H1 (cell line): Measurements from ENCODE around the gene WDR49. TPM values are rescaled to one million over a fixed set of nuclear protein-coding genes. Genes with fewer than 3 reads are reported as not detected.

ENCODE experiments used
- CTCF ChIA-PET: fragments of 300-600 bp; sonication (Branson Sonifier 250); formaldehyde crosslinking; loops from one replicate; lab custom pipeline; 2021; ENCODE audit not compliant: partially characterized antibody; lab: Charles Lee
- POLR2A ChIA-PET: fragments of 300-600 bp; sonication (Branson Sonifier 250); formaldehyde crosslinking; loops from one replicate; lab custom pipeline; 2021; ENCODE audit warnings: inconsistent platforms; ENCODE audit not compliant: partially characterized antibody; lab: Charles Lee
- DNase-seq, 2 experiments: peaks; one replicate each; pipeline versions ENCODE4 v3.0.0 to v3.0.0-alpha.2; 2010 to 2022; ENCODE audit warnings: low spot score in 2 of 2, low read depth in 1 of 2, mixed read lengths in 1 of 2
- FAIRE-seq: peaks from 2 replicates; lab custom pipeline; 2011; peaks lifted over from hg19 to GRCh38; lab: Jason Lieb, UNC
- H2AFZ ChIP-seq: 2 replicates; pipeline ENCODE4 v1.8.1; 2012; ENCODE audit warnings: low read length, inconsistent platforms
- H2AK5ac ChIP-seq: 2 replicates; pipeline ENCODE4 v1.6.1; 2013; ENCODE audit warnings: low read depth, low read length
- H2BK120ac ChIP-seq: replicated peaks from 2 replicates; pipeline ENCODE3; 2013; ENCODE audit warnings: low read depth, low read length, inconsistent platforms
- H2BK12ac ChIP-seq: 2 replicates; pipeline ENCODE4 v1.6.1; 2013; ENCODE audit warnings: low read depth, low read length
- H2BK15ac ChIP-seq: 2 replicates; pipeline ENCODE4 v1.6.1; 2013; ENCODE audit warnings: low read length
- H2BK20ac ChIP-seq: 2 replicates; pipeline ENCODE4 v1.6.1; 2013; ENCODE audit warnings: low read length
- H2BK5ac ChIP-seq: 2 replicates; pipeline ENCODE4 v1.6.1; 2013; ENCODE audit warnings: low read depth, low read length
- H3K14ac ChIP-seq: 2 replicates; pipeline ENCODE4 v1.6.1; 2013; ENCODE audit warnings: inconsistent platforms; ENCODE audit not compliant: insufficient read length
- H3K18ac ChIP-seq: 2 replicates; pipeline ENCODE4 v1.6.1; 2013; ENCODE audit warnings: low read length; ENCODE audit errors: extremely low read depth
- H3K23ac ChIP-seq: 2 replicates; pipeline ENCODE4 v1.6.1; 2013; ENCODE audit warnings: inconsistent platforms; ENCODE audit not compliant: insufficient read length
- H3K23me2 ChIP-seq: 2 replicates; pipeline ENCODE4 v1.6.1; 2013; ENCODE audit warnings: low read depth, low read length
- H3K27ac ChIP-seq: 2 replicates; pipeline ENCODE4 v1.6.1; 2011; ENCODE audit warnings: low read depth, low read length, inconsistent platforms
- H3K27me3 ChIP-seq, 4 experiments: replicated peaks in 1 of 4; 1 replicate in 1 of 4; 2 replicates in 3 of 4; pipeline versions ENCODE4 v1.6.1 to v1.8.1; 2011 to 2013; ENCODE audit warnings: low read length in 3 of 4, mild to moderate bottlenecking in 3 of 4, inconsistent platforms in 2 of 4, mixed read lengths in 2 of 4, moderate library complexity in 1 of 4; ENCODE audit not compliant: control insufficient read depth in 3 of 4, insufficient read depth in 3 of 4; ENCODE audit errors: extremely low read depth in 1 of 4
- H3K36me3 ChIP-seq, 4 experiments: 2 replicates each; pipeline versions ENCODE4 v1.6.1 to v1.8.1; 2011 to 2013; ENCODE audit warnings: mild to moderate bottlenecking in 4 of 4, low read length in 3 of 4, moderate library complexity in 2 of 4, control low read depth in 1 of 4, inconsistent platforms in 1 of 4; ENCODE audit not compliant: insufficient read depth in 4 of 4, control insufficient read depth in 2 of 4
- H3K4ac ChIP-seq: replicated peaks from 2 replicates; pipeline ENCODE3; 2013; ENCODE audit warnings: low read length, low read depth, mixed read lengths, inconsistent platforms; ENCODE audit not compliant: insufficient read length
- H3K4me1 ChIP-seq, 4 experiments: replicated peaks in 1 of 4; 1 replicate in 1 of 4; 2 replicates in 3 of 4; pipeline versions ENCODE4 v1.6.1 to v1.8.1; 2011 to 2013; ENCODE audit warnings: low read length in 3 of 4, inconsistent platforms in 2 of 4, mixed read lengths in 1 of 4; ENCODE audit not compliant: insufficient read depth in 4 of 4, control insufficient read depth in 3 of 4
- H3K4me2 ChIP-seq, 2 experiments: 2 replicates each; pipeline versions ENCODE4 v1.6.1 to v1.8.1; 2011 to 2013; ENCODE audit warnings: low read depth in 2 of 2, low read length in 2 of 2, control low read depth in 1 of 2, inconsistent platforms in 1 of 2, mild to moderate bottlenecking in 1 of 2; ENCODE audit not compliant: insufficient read depth in 1 of 2
- H3K4me3 ChIP-seq, 4 experiments: fragments of 200-600, 300-600 bp in 1 of 4; sonication (generic), shearing (Covaris generic), sonication (Bioruptor Twin) in 1 of 4; 2 replicates each; pipeline versions ENCODE4 v1.5.1 to v1.8.1; 2011 to 2016; ENCODE audit warnings: low read length in 4 of 4, low read depth in 3 of 4, control low read depth in 2 of 4, inconsistent platforms in 2 of 4, mild to moderate bottlenecking in 2 of 4, mixed read lengths in 1 of 4, moderate library complexity in 1 of 4; ENCODE audit not compliant: insufficient read depth in 2 of 4; ENCODE audit errors: extremely low read depth in 1 of 4
- H3K56ac ChIP-seq: replicated peaks from 2 replicates; pipeline ENCODE3; 2013; ENCODE audit warnings: low read depth, mild to moderate bottlenecking, mixed read lengths, low read length, inconsistent platforms; ENCODE audit not compliant: insufficient read length
- H3K79me1 ChIP-seq: 2 replicates; pipeline ENCODE4 v1.6.1; 2013; ENCODE audit warnings: low read depth, low read length, control low read depth
- H3K79me2 ChIP-seq, 2 experiments: 2 replicates each; pipeline versions ENCODE4 v1.6.1 to v1.8.1; 2012 to 2013; ENCODE audit warnings: low read length in 2 of 2, mild to moderate bottlenecking in 2 of 2, inconsistent platforms in 1 of 2; ENCODE audit not compliant: insufficient read depth in 2 of 2, control insufficient read depth in 1 of 2
- H3K9ac ChIP-seq, 4 experiments: replicated peaks in 1 of 4; 1 replicate in 1 of 4; 2 replicates in 3 of 4; pipeline versions ENCODE4 v1.6.1 to v1.8.1; 2011 to 2013; ENCODE audit warnings: low read depth in 3 of 4, low read length in 3 of 4, control low read depth in 2 of 4, mild to moderate bottlenecking in 2 of 4, moderate library complexity in 2 of 4, inconsistent platforms in 1 of 4; ENCODE audit errors: extremely low read depth in 1 of 4
- H3K9me3 ChIP-seq, 2 experiments: 2 replicates each; pipeline versions ENCODE4 v1.6.1 to v1.8.1; 2012 to 2013; ENCODE audit warnings: mild to moderate bottlenecking in 2 of 2, moderate library complexity in 2 of 2, control low read depth in 1 of 2, inconsistent platforms in 1 of 2, low read depth in 1 of 2, low read length in 1 of 2, mixed read lengths in 1 of 2; ENCODE audit not compliant: insufficient read depth in 2 of 2
- H4K20me1 ChIP-seq, 2 experiments: replicated peaks in 1 of 2; 2 replicates each; pipeline versions ENCODE3 to v1.8.1; 2011 to 2013; ENCODE audit warnings: inconsistent platforms in 2 of 2, low read length in 2 of 2, mild to moderate bottlenecking in 1 of 2; ENCODE audit not compliant: insufficient read depth in 2 of 2, control insufficient read depth in 1 of 2
- H4K5ac ChIP-seq: 2 replicates; pipeline ENCODE4 v1.6.1; 2013; ENCODE audit warnings: low read length, low read depth, mixed read lengths, inconsistent platforms; ENCODE audit not compliant: insufficient read length
- H4K8ac ChIP-seq: 2 replicates; pipeline ENCODE4 v1.8.0; 2013; ENCODE audit warnings: mild to moderate bottlenecking, moderate library complexity, low read length, inconsistent platforms; ENCODE audit not compliant: insufficient read depth; ENCODE audit errors: extremely low read depth
- H4K91ac ChIP-seq: replicated peaks from 2 replicates; pipeline ENCODE3; 2013; ENCODE audit warnings: low read length, mixed read lengths, inconsistent platforms; ENCODE audit not compliant: insufficient read length
- ASH2L ChIP-seq: fragments of 200-600, 300-600 bp; sonication (generic); IDR thresholded peaks from one replicate; pipeline ENCODE4 v1.7.1; 2017; ENCODE audit warnings: low read length
- BCL11A ChIP-seq, 2 experiments: IDR thresholded peaks; one replicate each; pipeline ENCODE4 v1.6.1; 2011; ENCODE audit warnings: low read depth in 2 of 2, low read length in 2 of 2, mild to moderate bottlenecking in 2 of 2
- CBX5 ChIP-seq: fragments of 300-800, 300-1000 bp; sonication (generic); IDR thresholded peaks from 2 replicates; pipeline ENCODE4 v1.7.1; 2016; ENCODE audit warnings: antibody characterized with exemption, low read length, low read depth
- CBX8 ChIP-seq: fragments of 300-800, 300-1000 bp; sonication (generic); IDR thresholded peaks from 2 replicates; pipeline ENCODE4 v1.7.1; 2016; ENCODE audit warnings: low read depth, low read length, borderline replicate concordance
- CREB1 ChIP-seq: IDR thresholded peaks from 2 replicates; pipeline ENCODE4 v1.6.1; 2012; ENCODE audit warnings: inconsistent platforms
- JUN ChIP-seq: IDR thresholded peaks from 2 replicates; pipeline ENCODE4 v1.6.1; 2011; ENCODE audit warnings: low read depth, mild to moderate bottlenecking, improper control_type of control experiment, low read length
- KDM4A ChIP-seq: IDR thresholded peaks from one replicate; pipeline ENCODE4 v1.7.1; 2012; ENCODE audit warnings: low read depth, mild to moderate bottlenecking, moderate library complexity, low read length, inconsistent platforms; ENCODE audit not compliant: severe bottlenecking
- RBBP5 ChIP-seq: IDR thresholded peaks from 2 replicates; pipeline ENCODE4 v1.7.1; 2012; ENCODE audit warnings: low read depth, mild to moderate bottlenecking, inconsistent platforms, low read length, moderate library complexity, borderline replicate concordance
- SAP30 ChIP-seq: fragments of 300-600 bp; sonication (generic); IDR thresholded peaks from 2 replicates; pipeline ENCODE4 v1.7.1; 2012; ENCODE audit warnings: low read length, moderate library complexity, mild to moderate bottlenecking, inconsistent platforms; ENCODE audit not compliant: insufficient read depth, insufficient replicate concordance
- SP1 ChIP-seq: IDR thresholded peaks from 2 replicates; pipeline ENCODE4 v1.6.1; 2011; ENCODE audit warnings: low read depth, low read length
- TAF7 ChIP-seq: optimal IDR thresholded peaks from 2 replicates; pipeline ENCODE3; 2011; ENCODE audit warnings: low read depth, mild to moderate bottlenecking, inconsistent platforms, low read length, moderate library complexity, borderline replicate concordance
- TBP ChIP-seq: IDR thresholded peaks from 2 replicates; pipeline ENCODE4 v1.6.1; 2011; ENCODE audit warnings: low read depth, low read length, improper control_type of control experiment
- TCF12 ChIP-seq: IDR thresholded peaks from 2 replicates; pipeline ENCODE4 v1.6.1; 2011; ENCODE audit warnings: low read depth, mild to moderate bottlenecking, low read length
- WGBS, 2 experiments: shearing (Covaris generic) in 1 of 2; methylation state at CpG; one replicate each; pipeline versions ENCODE4 v1.1.6 to v1.1.7; 2013 to 2015; ENCODE audit warnings: low lambda C conversion rate in 2 of 2, mixed read lengths in 2 of 2, inconsistent platforms in 1 of 2, low coverage in 1 of 2, missing lambda C conversion rate in 1 of 2; ENCODE audit not compliant: insufficient replicate concordance in 2 of 2, insufficient coverage in 1 of 2, insufficient read length in 1 of 2; ENCODE audit errors: extremely low coverage in 1 of 2, missing lambda C conversion rate in 1 of 2; 5-methylcytosine and 5-hydroxymethylcytosine counted together
- polyA plus RNA-seq, 7 experiments: library from polyadenylated mRNA; depleted of rRNA in 3 of 7; stranded (reverse) in 5 of 7; unstranded in 2 of 7; fragments of >200 nt in 5 of 7; fragments of 200-250 nt in 2 of 7; gene quantifications; 1 replicate in 5 of 7; 2 replicates in 1 of 7; 4 replicates in 1 of 7; pipeline versions ENCODE4 v1.2.1 to v1.2.3, GENCODE V29; 2011 to 2013; ENCODE audit warnings: missing spikeins in 2 of 7, mixed read lengths in 2 of 7
- total RNA-seq: library from RNA; stranded (reverse); fragmentation: NEBNext Ultra II Directional; extraction: Animal tissue kit (Norgen Biotek cat#: 25700); gene quantifications from 2 replicates; pipeline ENCODE4 v1.2.1, GENCODE V29; 2021
- TF ChIP-seq, protein P1 (sequence below): IDR thresholded peaks from 2 replicates; pipeline ENCODE4 v1.6.1; 2011; ENCODE audit warnings: low read length, improper control_type of control experiment

Gene WDR49
- total and polyA plus RNA-seq, 2 of the 8 experiments (the other 6 are each of a cell fraction or from before 2014, with no cell fraction given), result 0.50 to 1.7 TPM

DNA sequence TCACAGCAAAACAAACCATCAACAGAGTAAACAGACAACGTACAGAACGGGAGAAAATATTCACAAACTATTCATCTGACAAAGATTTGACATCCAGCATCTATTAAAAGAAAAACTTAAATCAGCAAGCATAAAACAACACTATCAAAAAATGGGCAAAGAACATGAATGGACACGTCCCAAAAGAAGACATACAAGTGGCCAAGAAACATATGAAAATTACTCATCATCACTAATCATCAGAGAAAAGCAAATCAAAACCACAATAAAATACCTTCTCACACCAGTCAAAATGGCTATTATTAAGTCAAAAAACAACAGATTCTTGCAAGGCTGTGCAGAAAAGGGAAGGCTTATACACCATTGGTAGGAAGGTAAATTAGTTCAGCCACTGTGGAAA is 166.2 kb downstream of the WDR49 start:
- ChIA-PET POLR2A (no interaction called here), CTCF (interaction anchor here (1.0 kb wide), 1 partner anchor 394 kb away, joined by 3 read pairs; no protein-coding TSS in a partner anchor)
- Histone ChIP-seq H3K27ac (no peak overlapping the region), H3K4ac (no peak overlapping the region), H3K79me1 (no peaks in the 10 kb centered on the region), H2BK12ac (no peak overlapping the region), H4K20me1 (no peaks in the 10 kb centered on the region), H2BK20ac (no peak overlapping the region), H2BK5ac (no peak overlapping the region), H2BK120ac (no peak overlapping the region), H3K9ac (no peak overlapping the region), H3K23ac (no peak overlapping the region), H3K56ac (no peak overlapping the region), H3K27me3 (peaks cover 0 to 1% (median 0%) of the 10 kb centered on the region in 4 experiments; a peak in 1 of 7 replicates), H2BK15ac (no peak overlapping the region), H3K14ac (no peak overlapping the region), H4K91ac (no peak overlapping the region), H3K36me3 (no peaks in the 10 kb centered on the region), H3K79me2 (no peaks in the 10 kb centered on the region), H3K4me2 (no peak overlapping the region), H4K8ac (no peak overlapping the region), H2AK5ac (no peak overlapping the region), H3K23me2 (no peaks in the 10 kb centered on the region), H3K4me3 (no peak overlapping the region), H3K4me1 (peaks cover 0 to 8% (median 6%) of the 10 kb centered on the region in 4 experiments; a peak in 5 of 7 replicates), H2AFZ (no peak overlapping the region), H3K18ac (no peak overlapping the region), H4K5ac (no peak overlapping the region), H3K9me3 (no peaks in the 10 kb centered on the region)
- WGBS, 2 experiments, result 75% methylated on average over 3 of the region's 3 CpGs; no CpG with 5 or more reads in 1 of the 2 experiments
- DNase-seq (no peak), FAIRE-seq (no peak)
- TF ChIP-seq ASH2L, result no peak
- TF ChIP-seq TBP, result no peak
- TF ChIP-seq BCL11A (IDR thresholded peaks at IDR 0.05; ENCODE audit: low read depth in 2 of 2, low read length in 2 of 2), result no peak
- no peak for TF ChIP-seq SAP30
- TF ChIP-seq CREB1, result no peak
- no peak for TF ChIP-seq KDM4A
- no peak for TF ChIP-seq CBX5
- TF ChIP-seq TAF7, result no peak
- TF ChIP-seq JUN, result no peak
- TF ChIP-seq RBBP5, result no peak
- no peak for TF ChIP-seq TCF12
- TF ChIP-seq SP1, result no peak
- no peak for TF ChIP-seq CBX8
- TF ChIP-seq, protein P1, sequence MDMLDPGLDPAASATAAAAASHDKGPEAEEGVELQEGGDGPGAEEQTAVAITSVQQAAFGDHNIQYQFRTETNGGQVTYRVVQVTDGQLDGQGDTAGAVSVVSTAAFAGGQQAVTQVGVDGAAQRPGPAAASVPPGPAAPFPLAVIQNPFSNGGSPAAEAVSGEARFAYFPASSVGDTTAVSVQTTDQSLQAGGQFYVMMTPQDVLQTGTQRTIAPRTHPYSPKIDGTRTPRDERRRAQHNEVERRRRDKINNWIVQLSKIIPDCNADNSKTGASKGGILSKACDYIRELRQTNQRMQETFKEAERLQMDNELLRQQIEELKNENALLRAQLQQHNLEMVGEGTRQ, result no peak
